Osteoblast (primary cell): ENCODE results near the gene HIVEP2. TPM values are rescaled to one million over a fixed set of nuclear protein-coding genes. Genes with fewer than 3 reads are reported as not detected.

Experiments
- DNase-seq: peaks from one replicate; pipeline ENCODE4 v3.0.0; 2011; ENCODE audit warnings: low spot score, mixed read lengths; ENCODE audit not compliant: insufficient read length; ENCODE audit errors: missing footprints
- H2AFZ ChIP-seq: 2 replicates; pipeline ENCODE4 v1.6.0; 2011; ENCODE audit warnings: mild to moderate bottlenecking, low read length
- H3K27ac ChIP-seq: 2 replicates; pipeline ENCODE4 v1.5.1; 2011; ENCODE audit warnings: mild to moderate bottlenecking, low read depth, low read length, moderate library complexity
- H3K27me3 ChIP-seq: 2 replicates; pipeline ENCODE4 v1.6.0; 2012; ENCODE audit warnings: mild to moderate bottlenecking, control low read depth, inconsistent platforms, low read length, moderate library complexity; ENCODE audit not compliant: insufficient read depth
- H3K36me3 ChIP-seq: 2 replicates; pipeline ENCODE4 v1.5.1; 2011; ENCODE audit warnings: mild to moderate bottlenecking, low read length, control low read depth, moderate library complexity; ENCODE audit not compliant: insufficient read depth
- H3K4me1 ChIP-seq: 2 replicates; pipeline ENCODE4 v1.5.1; 2011; ENCODE audit warnings: mild to moderate bottlenecking, low read length, control low read depth, moderate library complexity; ENCODE audit not compliant: insufficient read depth
- H3K4me2 ChIP-seq: 2 replicates; pipeline ENCODE4 v1.6.0; 2011; ENCODE audit warnings: mild to moderate bottlenecking, low read length; ENCODE audit not compliant: insufficient read depth
- H3K4me3 ChIP-seq: fragments of 200-600 bp; sonication (generic); 3 replicates; pipeline ENCODE4 v1.5.1; 2012; ENCODE audit warnings: mild to moderate bottlenecking, low read length, inconsistent platforms; ENCODE audit not compliant: insufficient read depth
- H3K79me2 ChIP-seq: 2 replicates; pipeline ENCODE4 v1.6.0; 2012; ENCODE audit warnings: mild to moderate bottlenecking, low read length, control low read depth, inconsistent platforms; ENCODE audit not compliant: insufficient read depth
- H3K9me3 ChIP-seq: 2 replicates; pipeline ENCODE4 v1.5.1; 2011; ENCODE audit warnings: low read depth, low read length, control low read depth
- H4K20me1 ChIP-seq: 2 replicates; pipeline ENCODE4 v1.6.0; 2012; ENCODE audit warnings: mild to moderate bottlenecking, low read length, control low read depth; ENCODE audit not compliant: insufficient read depth
- total RNA-seq: library from RNA; depleted of rRNA; stranded (reverse); fragments of >200 nt; gene quantifications from 2 replicates; pipeline ENCODE4 v1.2.3, GENCODE V29; 2012
- TF ChIP-seq, protein P1 (sequence below): IDR thresholded peaks from 2 replicates; pipeline ENCODE4 v1.5.1; 2011; ENCODE audit warnings: mild to moderate bottlenecking, low read depth, low read length, moderate library complexity; ENCODE audit errors: extremely low read depth

Gene HIVEP2
- total RNA-seq, 1 donor: 30.4 TPM

DNA sequence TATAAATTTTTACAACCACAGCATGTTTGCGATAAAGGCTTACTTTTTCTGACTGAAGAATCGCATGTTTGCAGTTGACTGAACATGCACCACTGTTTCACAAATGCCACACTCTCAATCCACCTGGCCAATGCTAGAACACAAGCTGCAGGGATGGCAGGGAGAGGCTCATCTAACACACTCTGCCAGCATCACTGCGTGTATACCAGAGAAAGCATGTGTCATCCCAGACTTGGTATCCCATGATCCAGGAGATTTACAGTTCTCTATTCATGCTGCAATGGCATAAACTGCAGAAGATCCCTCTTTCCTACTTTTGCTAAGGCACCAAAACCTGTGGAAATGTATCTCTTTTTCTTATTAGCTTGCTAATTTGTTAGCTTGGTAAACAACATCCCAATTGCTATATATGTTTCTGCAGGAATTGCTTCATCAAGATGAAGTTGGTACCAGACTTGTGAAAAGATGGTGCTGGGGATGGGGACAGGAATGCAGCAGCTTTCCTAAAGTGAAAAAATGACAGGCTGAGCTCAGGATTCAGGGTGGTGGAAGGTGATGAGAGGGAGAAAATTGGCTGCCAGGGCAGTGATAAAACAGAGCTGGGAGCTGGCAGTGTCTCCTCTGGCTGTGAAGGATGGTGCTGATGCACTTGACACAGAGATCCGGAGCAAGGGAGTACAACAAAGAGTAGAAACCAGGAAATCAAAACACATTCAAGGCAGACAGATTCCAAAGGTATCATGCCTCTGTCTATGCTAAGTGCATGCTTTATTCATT is 186.9 kb downstream of the HIVEP2 start:
- H3K27me3 ChIP-seq: no peaks in the 10 kb centered on the region
- H3K9me3 ChIP-seq: no peaks in the 10 kb centered on the region
- no peak overlapping the region for H3K27ac ChIP-seq
- no peak overlapping the region for H3K4me2 ChIP-seq
- peaks cover 24% of the 10 kb centered on the region for H3K36me3 ChIP-seq
- peaks cover 5% of the 10 kb centered on the region for H3K79me2 ChIP-seq
- no peak overlapping the region for H3K4me3 ChIP-seq
- no peak for DNase-seq
- H4K20me1 ChIP-seq: no peaks in the 10 kb centered on the region
- TF ChIP-seq, protein P1, sequence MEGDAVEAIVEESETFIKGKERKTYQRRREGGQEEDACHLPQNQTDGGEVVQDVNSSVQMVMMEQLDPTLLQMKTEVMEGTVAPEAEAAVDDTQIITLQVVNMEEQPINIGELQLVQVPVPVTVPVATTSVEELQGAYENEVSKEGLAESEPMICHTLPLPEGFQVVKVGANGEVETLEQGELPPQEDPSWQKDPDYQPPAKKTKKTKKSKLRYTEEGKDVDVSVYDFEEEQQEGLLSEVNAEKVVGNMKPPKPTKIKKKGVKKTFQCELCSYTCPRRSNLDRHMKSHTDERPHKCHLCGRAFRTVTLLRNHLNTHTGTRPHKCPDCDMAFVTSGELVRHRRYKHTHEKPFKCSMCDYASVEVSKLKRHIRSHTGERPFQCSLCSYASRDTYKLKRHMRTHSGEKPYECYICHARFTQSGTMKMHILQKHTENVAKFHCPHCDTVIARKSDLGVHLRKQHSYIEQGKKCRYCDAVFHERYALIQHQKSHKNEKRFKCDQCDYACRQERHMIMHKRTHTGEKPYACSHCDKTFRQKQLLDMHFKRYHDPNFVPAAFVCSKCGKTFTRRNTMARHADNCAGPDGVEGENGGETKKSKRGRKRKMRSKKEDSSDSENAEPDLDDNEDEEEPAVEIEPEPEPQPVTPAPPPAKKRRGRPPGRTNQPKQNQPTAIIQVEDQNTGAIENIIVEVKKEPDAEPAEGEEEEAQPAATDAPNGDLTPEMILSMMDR: no peak
- H2AFZ ChIP-seq: no peak overlapping the region
- peaks cover 15% of the 10 kb centered on the region for H3K4me1 ChIP-seq

DNA sequence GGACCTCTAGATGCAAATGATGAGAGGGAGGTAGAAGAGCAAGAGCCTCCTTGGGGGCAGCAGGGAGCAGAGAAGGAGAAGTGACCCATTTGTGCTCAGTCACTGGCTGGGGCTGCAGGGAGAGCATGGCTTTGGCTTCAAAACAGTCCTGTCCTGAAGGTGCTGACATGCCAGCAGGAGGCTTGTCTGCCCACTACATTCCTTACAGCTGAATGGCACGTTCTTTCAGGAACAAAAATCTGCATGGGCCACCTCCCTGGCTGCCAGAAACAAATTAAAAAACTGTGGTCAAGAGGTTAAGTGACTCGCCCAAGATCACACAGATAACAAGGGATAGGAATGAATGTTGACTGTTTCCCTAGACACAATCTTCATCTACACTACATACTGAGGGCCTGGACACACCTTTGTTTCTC is 188.8 kb downstream of the HIVEP2 start:
- peaks cover 12% of the 10 kb centered on the region for H3K4me1 ChIP-seq
- no peak overlapping the region for H3K4me3 ChIP-seq
- H3K79me2 ChIP-seq: peaks cover 5% of the 10 kb centered on the region
- TF ChIP-seq, protein P1: no peak
- H2AFZ ChIP-seq: no peak overlapping the region
- DNase-seq: no peak
- no peak overlapping the region for H3K4me2 ChIP-seq
- H3K27ac ChIP-seq: no peak overlapping the region
- H3K27me3 ChIP-seq: no peaks in the 10 kb centered on the region
- no peaks in the 10 kb centered on the region for H3K9me3 ChIP-seq
- H4K20me1 ChIP-seq: no peaks in the 10 kb centered on the region
- H3K36me3 ChIP-seq: peaks cover 26% of the 10 kb centered on the region

DNA sequence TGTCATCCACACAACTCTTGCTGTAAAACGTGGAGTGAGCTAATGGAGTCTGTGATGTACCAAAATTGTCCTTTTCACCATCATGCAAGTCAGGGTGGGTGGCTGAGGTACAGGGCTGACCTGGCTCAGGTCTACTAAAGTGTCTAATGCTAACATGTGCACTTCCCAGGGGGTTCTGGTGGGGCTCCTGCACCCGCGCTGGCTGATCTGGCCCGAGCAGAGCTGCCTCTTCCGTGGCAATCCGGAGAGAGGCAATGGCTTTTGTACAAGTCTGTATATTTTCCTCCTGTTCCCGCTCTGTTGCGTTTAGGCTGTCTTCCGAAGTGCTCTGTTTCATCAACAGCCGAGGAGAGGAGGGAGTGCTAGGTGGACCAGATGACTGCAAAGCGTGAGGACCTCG is 191.8 kb downstream of the HIVEP2 start:
- DNase-seq: no peak
- TF ChIP-seq, protein P1: no peak
- H2AFZ ChIP-seq: no peak overlapping the region
- no peaks in the 10 kb centered on the region for H3K27me3 ChIP-seq
- H3K79me2 ChIP-seq: peaks cover 5% of the 10 kb centered on the region
- no peaks in the 10 kb centered on the region for H3K4me1 ChIP-seq
- H3K4me2 ChIP-seq: no peak overlapping the region
- H3K36me3 ChIP-seq: peaks cover 8% of the 10 kb centered on the region
- no peak overlapping the region for H3K4me3 ChIP-seq
- no peak overlapping the region for H3K27ac ChIP-seq
- no peaks in the 10 kb centered on the region for H3K9me3 ChIP-seq
- H4K20me1 ChIP-seq: no peaks in the 10 kb centered on the region

DNA sequence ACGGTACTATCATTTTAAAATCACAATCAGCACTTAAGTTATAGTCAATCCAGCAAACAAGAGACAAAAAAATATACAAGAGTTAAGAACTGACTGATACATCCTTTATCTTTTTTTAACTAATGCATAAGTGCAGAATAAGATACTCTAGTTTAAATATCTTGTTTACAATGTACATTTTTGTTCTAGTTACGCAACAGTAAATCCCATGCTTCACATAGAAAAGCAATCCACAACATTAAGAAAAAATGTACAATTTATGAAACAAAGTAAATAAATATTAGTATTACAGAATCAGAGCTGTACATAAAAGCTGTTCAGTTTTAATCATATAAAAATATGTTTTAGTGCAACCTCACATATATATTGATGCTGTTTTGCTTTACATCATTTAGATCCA is 192.6 kb downstream of the HIVEP2 start:
- Histone ChIP-seq H3K27ac (no peak overlapping the region), H3K4me1 (no peaks in the 10 kb centered on the region), H3K9me3 (no peaks in the 10 kb centered on the region), H3K27me3 (no peaks in the 10 kb centered on the region), H3K4me2 (no peak overlapping the region), H3K36me3 (peaks cover 8% of the 10 kb centered on the region), H3K4me3 (no peak overlapping the region), H4K20me1 (no peaks in the 10 kb centered on the region), H3K79me2 (peaks cover 3% of the 10 kb centered on the region), H2AFZ (no peak overlapping the region)
- TF ChIP-seq, protein P1: no peak
- no peak for DNase-seq
